Measurements from ENCODE around the gene ZSCAN22.

Gene ZSCAN22

DNA sequence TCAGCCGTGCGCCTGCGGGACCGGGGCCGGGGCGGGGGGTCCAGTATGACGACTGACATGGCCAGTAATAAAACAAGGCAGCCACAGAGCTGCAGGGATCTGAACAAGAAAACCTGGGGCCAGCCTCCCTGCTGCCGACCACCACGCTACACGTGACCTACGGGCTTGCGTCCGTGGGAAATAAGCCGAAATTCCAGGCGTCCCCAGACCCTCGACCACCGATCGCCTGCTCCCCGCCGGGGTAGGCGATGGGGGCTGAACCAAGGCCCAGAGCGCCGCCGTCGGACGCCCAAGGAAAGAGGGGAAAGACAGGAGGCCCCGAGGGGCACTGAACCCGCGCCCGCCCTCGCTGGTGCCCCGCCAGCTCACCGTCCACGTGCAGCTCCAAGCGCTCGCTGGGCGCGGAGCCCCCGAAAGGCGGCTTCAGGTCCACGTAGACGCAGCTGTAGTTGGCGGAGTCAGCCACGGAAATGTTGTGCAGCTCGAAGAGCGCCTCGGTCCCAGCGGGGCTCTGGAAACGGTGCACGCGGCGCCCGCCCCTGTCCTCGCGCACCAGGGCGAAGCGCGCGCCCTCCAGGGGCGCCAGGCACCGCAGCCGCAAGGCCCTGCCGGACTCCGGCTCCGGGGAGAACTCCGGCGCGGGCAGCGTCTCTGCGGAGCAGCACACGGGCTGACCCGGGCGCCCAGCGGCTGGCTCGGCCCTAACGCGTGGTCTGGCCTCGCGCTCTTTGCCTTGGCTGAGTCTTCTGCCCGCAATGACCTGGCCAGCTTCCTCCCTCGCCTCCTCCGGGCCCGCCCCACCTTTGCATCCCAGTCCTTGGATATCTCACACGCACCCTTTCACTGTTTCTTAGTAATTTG is 23.4 kb downstream of the ZSCAN22 start:
- Mint-ChIP-seq H3K27me3 (no peaks in the 10 kb centered on the region), H3K4me3 (no peak overlapping the region), H3K27ac (no peak overlapping the region), H3K36me3 (ENCODE audit: insufficient read depth) (peaks cover 17% of the 10 kb centered on the region), H3K9me3 (peaks cover 0 to 2% of the 10 kb centered on the region in 2 donors), H3K4me1 (ENCODE audit: low read depth in 2 of 2) (peaks cover 10 to 24% of the 10 kb centered on the region in 2 donors)
- no peak for ATAC-seq (replicated peaks)
- DNase-seq = no peak

DNA sequence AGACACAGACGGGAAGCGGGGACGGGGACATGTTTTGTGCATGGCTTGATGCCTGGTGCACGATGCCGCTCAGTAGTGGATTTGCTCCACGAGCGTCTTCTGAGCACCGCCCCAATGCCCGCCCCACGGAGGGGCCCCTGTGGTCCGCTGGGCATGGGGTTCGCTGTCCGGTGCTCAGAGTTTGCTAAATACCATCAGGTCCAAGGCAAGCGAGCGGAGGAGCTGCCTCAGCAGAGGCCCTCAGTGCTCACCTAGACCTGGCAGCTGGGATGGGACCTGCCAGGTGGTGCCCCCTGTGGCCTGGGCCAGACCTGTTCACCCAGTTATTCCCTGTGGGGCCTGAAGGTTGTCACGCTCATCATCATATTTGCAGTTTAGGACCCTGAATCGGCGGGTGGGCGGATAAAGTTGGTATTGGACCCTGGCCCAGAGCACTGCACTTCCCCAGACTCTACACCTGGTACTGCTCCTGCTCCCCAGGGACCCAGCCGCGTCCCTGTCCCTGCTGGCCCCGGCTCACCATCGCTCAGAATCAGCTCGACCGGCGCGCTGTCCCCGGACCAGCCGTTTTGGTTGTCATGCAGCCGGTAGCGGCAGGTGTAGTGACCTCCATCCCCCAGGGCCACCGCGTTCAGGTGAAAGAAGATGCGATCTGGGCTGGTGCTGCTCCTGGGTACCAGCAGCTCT is 24.2 kb downstream of the ZSCAN22 start:
- Mint-ChIP-seq H3K27me3 (no peaks in the 10 kb centered on the region), H3K4me3 (no peak overlapping the region)

DNA sequence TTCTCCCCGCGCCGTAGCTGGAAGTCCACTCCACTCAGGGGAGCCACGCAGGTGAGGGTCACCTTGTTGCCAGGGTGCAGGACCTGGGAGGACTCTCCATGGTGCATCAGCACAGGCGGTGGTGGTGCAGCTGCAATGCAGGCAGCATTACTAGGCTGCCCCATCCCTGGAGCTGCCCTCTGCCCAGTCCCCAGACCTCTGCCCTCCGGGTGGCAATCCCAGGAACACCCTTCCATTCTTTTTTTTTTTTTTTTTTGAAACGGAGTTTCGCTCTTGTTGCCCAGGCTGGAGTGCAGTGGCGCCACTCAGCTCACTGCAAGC is 24.7 kb downstream of the ZSCAN22 start:
- Mint-ChIP-seq H3K4me3 (no peak overlapping the region), H3K36me3 (ENCODE audit: insufficient read depth) (peaks cover 14% of the 10 kb centered on the region), H3K4me1 (ENCODE audit: low read depth in 2 of 2) (peaks cover 8 to 17% of the 10 kb centered on the region in 2 donors), H3K9me3 (peaks cover 0 to 2% of the 10 kb centered on the region in 2 donors), H3K27ac (peak overlapping the region in 1 of 2 donors; percentile 66), H3K27me3 (no peaks in the 10 kb centered on the region)
- DNase-seq (no peak), ATAC-seq (replicated peaks) (no peak)

More for the DNA sequence above, 24.2 kb downstream of the ZSCAN22 start:
- Mint-ChIP-seq H3K36me3 (ENCODE audit: insufficient read depth) (peaks cover 17% of the 10 kb centered on the region), H3K4me1 (ENCODE audit: low read depth in 2 of 2) (peaks cover 8 to 19% of the 10 kb centered on the region in 2 donors), H3K27ac (no peak overlapping the region), H3K9me3 (peaks cover 0 to 2% of the 10 kb centered on the region in 2 donors)
- DNase-seq = no peak
- no peak for ATAC-seq (replicated peaks)

DNA sequence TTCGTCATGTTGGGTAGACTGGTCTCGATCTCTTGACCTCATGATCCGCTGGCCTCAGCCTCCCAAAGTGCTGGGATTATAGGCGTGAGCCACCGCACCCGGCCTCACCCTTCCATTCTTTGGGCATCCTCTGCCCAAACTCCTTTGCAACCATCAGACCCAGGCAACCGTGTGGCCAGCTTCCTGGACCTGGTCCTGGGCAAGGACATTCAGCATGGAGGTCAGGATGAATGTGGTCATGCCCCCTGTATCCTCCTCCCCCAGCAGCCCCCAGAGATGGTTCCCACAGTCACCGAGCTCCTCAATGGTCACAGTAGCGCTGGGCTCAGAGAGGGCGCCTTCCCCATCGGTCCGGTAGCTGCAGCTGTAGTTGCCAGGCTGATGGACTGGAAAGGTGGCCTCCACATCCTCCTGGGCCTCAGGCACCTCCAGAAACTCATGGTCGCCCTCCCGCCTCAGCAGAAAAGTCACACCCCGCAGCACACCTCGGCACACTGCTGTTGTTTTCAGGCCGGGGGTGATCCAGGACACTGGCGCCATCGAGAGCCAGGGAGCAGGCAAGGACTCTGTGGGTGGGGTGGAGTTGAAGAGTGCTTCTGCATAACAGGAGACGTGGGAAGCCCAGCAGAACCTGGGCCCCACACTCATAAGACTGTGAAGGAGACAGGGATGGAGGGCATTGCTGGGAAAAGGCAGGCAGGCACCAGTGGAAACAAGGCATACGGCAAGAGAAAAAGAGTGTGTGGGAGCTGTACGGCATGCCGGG is 25.4 kb downstream of the ZSCAN22 start:
- no peaks in the 10 kb centered on the region for H3K27me3 Mint-ChIP-seq

DNA sequence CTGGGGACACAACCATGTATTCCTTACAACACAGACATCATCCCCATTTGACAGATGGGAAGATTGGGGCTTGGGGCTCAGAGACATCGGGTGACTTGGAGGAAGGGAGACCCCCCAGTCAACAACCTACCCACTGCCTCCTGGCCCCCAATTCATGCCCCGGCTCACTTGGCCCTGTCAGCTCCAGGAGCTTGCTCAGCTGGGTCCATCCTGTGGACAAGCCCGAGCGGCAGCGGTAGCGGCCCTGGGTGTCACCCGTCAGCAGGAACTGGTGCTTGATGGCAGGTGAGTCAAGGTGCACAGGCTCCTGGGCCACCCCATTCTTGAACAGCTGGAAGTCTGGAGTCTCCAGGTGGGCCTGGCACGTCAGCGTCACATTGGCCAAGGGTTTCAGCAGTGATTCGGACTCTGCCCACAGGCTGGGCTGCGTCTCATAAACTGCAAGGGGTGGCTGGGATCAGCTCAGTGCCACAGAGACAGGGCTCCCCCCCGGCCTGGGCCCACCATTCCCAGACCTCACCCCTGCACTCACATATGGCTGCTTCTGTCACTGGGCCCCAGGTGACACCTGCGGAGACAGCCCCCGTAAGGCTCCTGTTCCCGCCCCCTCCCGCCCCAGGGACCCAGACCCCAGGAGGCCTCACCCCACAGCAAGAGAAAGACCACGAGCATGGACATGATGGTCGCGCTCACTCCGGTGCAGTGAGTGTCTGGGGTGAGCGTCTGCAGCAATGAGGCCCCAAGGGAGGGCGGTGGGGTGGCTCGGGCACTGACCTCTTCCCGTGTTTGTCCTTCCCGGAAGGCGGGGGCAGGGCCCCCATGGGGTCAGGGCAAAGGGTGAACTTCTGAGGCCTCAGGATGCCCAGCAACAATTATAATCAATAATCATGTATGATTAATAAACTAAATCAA is 26.2 kb downstream of the ZSCAN22 start, which contains the start of gene A1BG:
TSS of gene A1BG (minus strand) at position 733 of the 912 bp plus-strand sequence. CDS start at position 678, 55 bp downstream.
- Mint-ChIP-seq H3K9me3 (peaks cover 0 to 2% of the 10 kb centered on the region in 2 donors), H3K27ac (peak within 1 kb of the TSS; percentile 63 to 66), H3K36me3 (ENCODE audit: insufficient read depth) (peaks cover 4% of the 10 kb centered on the region), H3K4me1 (ENCODE audit: low read depth in 2 of 2) (peaks cover 4 to 10% of the 10 kb centered on the region in 2 donors), H3K27me3 (no peaks in the 10 kb centered on the region), H3K4me3 (no peak within 1 kb of the TSS)
- DNase-seq = no peak
- no peak for ATAC-seq (replicated peaks)

More for the DNA sequence above, 25.4 kb downstream of the ZSCAN22 start:
- ATAC-seq (replicated peaks) (no peak), DNase-seq (no peak)
- peak overlapping the region; percentile 63 to 66 for H3K27ac Mint-ChIP-seq
- peaks cover 9% of the 10 kb centered on the region for H3K36me3 Mint-ChIP-seq (ENCODE audit: insufficient read depth)
- H3K4me3 Mint-ChIP-seq = no peak overlapping the region
- H3K4me1 Mint-ChIP-seq (ENCODE audit: low read depth in 2 of 2) = peaks cover 4 to 14% of the 10 kb centered on the region in 2 donors
- H3K9me3 Mint-ChIP-seq = peaks cover 0 to 2% of the 10 kb centered on the region in 2 donors

DNA sequence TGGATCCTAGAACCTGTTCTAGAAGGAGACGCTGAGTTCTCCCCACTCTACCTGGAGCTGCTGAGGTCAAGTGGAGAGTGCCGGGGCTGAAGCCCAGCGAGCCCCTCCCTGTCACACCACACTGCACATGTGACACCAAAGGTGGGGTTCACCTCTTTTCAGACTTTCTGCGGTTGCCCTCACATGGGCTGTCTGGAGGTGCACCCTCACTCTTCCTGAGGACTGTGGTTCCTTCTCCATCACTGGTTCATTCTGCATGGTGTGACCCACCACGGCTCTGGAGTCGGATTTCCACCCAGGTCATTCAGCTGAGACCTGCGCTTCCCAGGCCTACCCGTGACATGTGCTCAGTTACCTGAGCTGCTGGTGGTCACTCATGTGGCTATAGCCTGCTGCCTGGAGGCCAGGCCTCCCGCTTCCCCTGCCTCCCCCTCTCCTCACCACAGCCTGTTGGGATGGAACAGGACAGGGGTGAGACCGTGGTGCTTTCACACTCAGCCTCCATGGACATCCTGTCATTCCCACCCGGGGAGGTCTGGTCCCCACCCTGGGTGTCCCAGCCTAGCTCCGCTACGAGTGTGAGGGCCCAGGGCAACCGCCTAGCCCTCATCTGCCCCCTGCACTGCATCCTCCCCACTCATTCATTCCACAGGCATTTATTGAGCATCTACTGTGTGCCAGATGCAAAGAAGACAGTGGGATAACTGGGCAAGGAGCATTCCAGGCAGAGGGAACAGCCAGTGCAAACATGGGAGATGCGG is 27.1 kb downstream of the ZSCAN22 start:
- H3K27me3 Mint-ChIP-seq = no peaks in the 10 kb centered on the region
- H3K36me3 Mint-ChIP-seq (ENCODE audit: insufficient read depth) = peaks cover 6% of the 10 kb centered on the region
- peaks cover 0 to 2% of the 10 kb centered on the region in 2 donors for H3K9me3 Mint-ChIP-seq
- H3K4me3 Mint-ChIP-seq = no peak overlapping the region
- ATAC-seq (replicated peaks) (no peak), DNase-seq (no peak)
- peaks cover 4 to 6% of the 10 kb centered on the region in 2 donors for H3K4me1 Mint-ChIP-seq (ENCODE audit: low read depth in 2 of 2)
- H3K27ac Mint-ChIP-seq = no peak overlapping the region

DNA sequence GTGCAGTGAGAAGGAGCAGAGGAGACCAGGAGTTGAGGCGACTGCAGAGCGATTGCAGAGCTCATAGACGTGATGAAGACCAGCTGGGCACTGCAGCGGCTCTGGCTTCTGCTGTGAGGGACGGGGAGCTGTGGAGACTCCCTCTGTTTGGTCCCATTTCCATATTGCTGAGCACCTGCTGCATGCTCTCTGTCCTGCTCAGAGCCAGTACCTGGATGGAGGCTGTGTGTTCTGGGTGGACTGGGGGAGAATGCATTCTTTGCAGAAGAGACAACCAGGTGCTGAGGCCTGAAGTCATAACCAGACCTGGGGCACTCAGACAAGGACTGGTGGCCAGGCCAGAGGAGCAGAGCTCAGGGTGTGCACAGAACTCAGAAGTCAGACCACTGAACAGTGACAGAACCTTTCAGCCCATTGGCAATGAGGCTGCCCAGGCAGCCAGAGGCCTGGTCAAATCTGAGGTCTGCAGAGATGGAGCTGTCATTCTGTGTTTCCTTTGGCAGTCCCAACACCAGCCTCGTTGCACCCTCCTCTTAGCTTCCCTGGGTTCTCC is 27.8 kb downstream of the ZSCAN22 start:
- Mint-ChIP-seq H3K9me3 (peaks cover 0 to 2% of the 10 kb centered on the region in 2 donors), H3K27me3 (no peaks in the 10 kb centered on the region)
- no peak for ATAC-seq (replicated peaks)

DNA sequence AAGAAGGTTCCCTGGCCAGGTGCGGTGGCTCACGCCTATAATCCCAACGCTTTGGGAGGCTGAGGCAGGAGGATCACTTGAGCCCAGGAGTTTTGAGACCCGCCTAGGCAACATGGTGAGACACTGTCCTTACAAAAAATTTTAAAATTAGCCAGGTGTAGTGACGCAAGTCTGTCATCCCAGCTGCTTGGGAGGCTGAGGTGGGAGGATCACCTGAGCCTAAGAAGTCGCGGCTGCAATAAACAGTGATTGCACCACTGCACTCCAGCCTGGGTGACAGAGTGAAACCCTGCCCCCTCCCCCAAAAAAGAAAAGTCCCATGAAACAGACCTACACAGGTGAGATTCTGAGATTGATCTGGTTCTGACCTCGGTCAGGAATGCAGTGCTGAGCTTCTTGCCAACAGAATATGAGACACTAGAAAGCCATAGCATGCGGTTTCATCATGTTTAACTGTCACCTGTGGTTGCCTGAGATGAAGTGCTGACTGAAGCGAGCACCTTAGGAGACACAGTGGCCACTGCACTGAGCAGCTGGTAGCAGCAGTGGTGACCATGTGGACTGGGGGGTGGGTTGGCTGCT is 28.5 kb downstream of the ZSCAN22 start:
- Mint-ChIP-seq H3K4me1 (ENCODE audit: low read depth in 2 of 2) (peaks cover 0 to 6% of the 10 kb centered on the region in 2 donors), H3K36me3 (ENCODE audit: insufficient read depth) (peaks cover 12% of the 10 kb centered on the region), H3K27ac (no peak overlapping the region), H3K9me3 (no peaks in the 10 kb centered on the region), H3K4me3 (peak overlapping the region; percentile 35 to 43), H3K27me3 (no peaks in the 10 kb centered on the region)
- ATAC-seq (replicated peaks) (no peak), DNase-seq (no peak)

More for the DNA sequence above, 27.8 kb downstream of the ZSCAN22 start:
- no peak for DNase-seq
- Mint-ChIP-seq H3K4me3 (no peak overlapping the region), H3K27ac (no peak overlapping the region), H3K4me1 (ENCODE audit: low read depth in 2 of 2) (peaks cover 2 to 6% of the 10 kb centered on the region in 2 donors), H3K36me3 (ENCODE audit: insufficient read depth) (peaks cover 12% of the 10 kb centered on the region)

DNA sequence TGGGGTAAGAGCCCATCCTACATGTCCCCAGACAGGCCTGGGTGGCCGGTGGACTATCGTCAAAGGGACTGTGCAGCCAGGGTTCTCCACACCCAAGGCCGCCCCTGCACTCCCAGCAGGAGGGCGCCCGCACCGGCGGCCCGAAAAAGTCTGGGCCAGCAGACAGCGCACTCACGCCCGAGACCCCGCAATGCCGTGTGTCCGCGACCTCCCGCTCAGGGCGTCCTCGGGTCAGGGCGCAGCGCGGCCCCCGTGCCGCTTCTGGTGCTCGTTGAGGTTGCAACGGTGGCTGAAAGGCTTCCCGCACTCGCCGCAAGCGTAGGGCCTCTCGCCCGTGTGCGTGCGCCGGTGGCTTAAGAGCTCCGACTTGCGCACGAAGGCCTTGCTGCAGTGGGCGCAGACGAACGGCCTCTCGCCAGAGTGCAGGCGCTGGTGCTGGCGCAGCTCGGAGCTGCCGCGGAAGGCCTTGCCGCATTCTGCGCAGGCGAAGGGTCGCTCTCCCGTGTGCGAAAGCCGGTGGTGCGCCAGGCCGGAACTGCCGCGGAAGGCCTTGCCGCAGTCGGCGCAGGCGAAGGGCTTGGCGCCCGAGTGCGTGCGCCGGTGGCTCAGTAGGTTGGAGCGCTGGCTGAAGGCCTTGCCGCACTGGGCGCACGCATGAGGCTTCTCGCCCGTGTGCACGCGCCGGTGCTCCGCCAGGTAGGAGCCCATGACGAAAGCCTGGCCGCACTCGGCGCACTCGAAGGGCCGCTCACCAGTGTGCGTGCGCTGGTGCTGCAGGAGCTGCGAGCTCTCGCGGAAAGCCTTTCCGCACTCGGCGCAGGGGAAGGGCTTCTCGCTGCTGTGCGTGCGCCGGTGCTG is 29.3 kb downstream of the ZSCAN22 start:
- Mint-ChIP-seq H3K27ac (no peak overlapping the region), H3K4me1 (ENCODE audit: low read depth in 2 of 2) (peaks cover 0 to 6% of the 10 kb centered on the region in 2 donors), H3K36me3 (ENCODE audit: insufficient read depth) (peaks cover 16% of the 10 kb centered on the region), H3K9me3 (no peaks in the 10 kb centered on the region), H3K27me3 (no peaks in the 10 kb centered on the region), H3K4me3 (peak overlapping the region; percentile 35 to 71)
- DNase-seq (peak in 2 of 3 experiments; percentile 9 to 17), ATAC-seq (replicated peaks) (peak; percentile 80)

DNA sequence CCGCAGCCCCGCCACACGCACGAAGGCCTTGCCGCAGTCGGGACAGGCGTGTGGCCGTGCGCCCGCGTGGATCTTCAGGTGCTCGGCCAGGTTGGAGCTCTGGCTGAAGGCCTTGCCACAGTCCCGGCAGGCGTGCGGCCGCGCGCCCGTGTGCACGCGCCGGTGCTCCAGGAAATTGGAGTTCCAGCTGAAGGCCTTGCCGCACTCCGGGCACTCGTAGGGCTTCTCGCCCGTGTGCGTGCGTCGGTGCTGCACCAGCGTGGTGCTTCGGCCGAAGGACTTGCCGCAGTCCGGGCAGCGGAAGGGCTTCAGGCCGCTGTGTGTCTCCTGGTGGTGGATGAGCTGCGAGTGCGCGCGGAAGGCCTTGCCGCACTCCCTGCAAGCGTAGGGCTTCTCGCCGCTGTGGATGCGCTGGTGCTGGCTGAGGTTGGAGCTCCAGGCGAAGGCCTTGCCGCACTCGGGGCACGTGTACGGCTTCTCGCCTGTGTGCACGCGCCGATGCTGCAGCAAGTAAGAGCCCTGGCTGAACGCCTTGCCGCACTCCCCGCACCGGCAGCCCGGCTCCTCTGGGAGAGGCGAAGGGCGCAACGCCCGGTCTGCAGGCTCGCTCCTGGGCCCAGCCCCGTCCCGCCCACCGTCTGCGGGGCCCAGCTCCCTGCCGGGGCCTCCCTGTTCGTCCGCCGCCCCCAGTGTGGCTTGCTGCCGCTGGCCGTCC is 30.1 kb downstream of the ZSCAN22 start:
- no peak overlapping the region for H3K27ac Mint-ChIP-seq
- DNase-seq (no peak), ATAC-seq (replicated peaks) (no peak)
- H3K4me3 Mint-ChIP-seq = peak overlapping the region in 1 of 2 donors; percentile 71
- no peaks in the 10 kb centered on the region for H3K27me3 Mint-ChIP-seq
- peaks cover 3 to 8% of the 10 kb centered on the region in 2 donors for H3K4me1 Mint-ChIP-seq (ENCODE audit: low read depth in 2 of 2)
- H3K36me3 Mint-ChIP-seq (ENCODE audit: insufficient read depth) = peaks cover 18% of the 10 kb centered on the region
- no peaks in the 10 kb centered on the region for H3K9me3 Mint-ChIP-seq
